Measurements from ENCODE around the gene POLD2. TPM values are rescaled to one million over a fixed set of nuclear protein-coding genes. Genes with fewer than 3 reads are reported as not detected.
"Not testable (repeated sequence)": the region's sequence is repeated elsewhere in the genome, so short reads cannot be mapped to it uniquely, and the experiment has no call there.

POLD2 gene
- polyA plus RNA-seq, 3 donors from 2014 or later: 39.8 to 65.7 (median 48.4) TPM

DNA sequence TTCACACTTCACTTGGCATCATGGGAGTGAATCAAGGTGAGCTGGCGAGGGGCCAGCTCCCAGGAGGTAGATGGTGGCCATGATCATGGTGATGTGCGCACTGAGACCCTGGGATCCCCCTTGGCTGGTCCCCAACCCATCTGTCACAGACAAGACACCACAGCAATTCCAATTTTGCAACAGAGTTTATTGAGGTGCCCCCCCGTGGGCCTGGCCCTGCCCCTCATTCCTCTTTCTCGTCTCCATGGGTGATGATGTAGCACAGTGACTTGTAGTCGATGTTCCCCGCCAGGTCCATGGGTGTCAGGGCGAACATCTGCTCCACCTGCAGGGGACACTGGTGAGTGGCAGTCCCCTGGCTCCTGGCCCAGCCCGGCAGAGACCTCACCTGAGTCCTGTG is 15.3 kb upstream of the POLD2 start:
- peaks cover 3 to 6% (median 6%) of the 10 kb centered on the region in 3 donors for H3K27me3 Mint-ChIP-seq (ENCODE audit: low read depth in 3 of 3)
- no peaks in the 10 kb centered on the region for H3K4me1 Mint-ChIP-seq
- no peak overlapping the region for H3K27ac Mint-ChIP-seq
- no peak overlapping the region for H3K4me3 Mint-ChIP-seq
- DNase-seq: no peak
- H3K36me3 Mint-ChIP-seq: no peaks in the 10 kb centered on the region
- no peaks in the 10 kb centered on the region for H3K9me3 Mint-ChIP-seq

DNA sequence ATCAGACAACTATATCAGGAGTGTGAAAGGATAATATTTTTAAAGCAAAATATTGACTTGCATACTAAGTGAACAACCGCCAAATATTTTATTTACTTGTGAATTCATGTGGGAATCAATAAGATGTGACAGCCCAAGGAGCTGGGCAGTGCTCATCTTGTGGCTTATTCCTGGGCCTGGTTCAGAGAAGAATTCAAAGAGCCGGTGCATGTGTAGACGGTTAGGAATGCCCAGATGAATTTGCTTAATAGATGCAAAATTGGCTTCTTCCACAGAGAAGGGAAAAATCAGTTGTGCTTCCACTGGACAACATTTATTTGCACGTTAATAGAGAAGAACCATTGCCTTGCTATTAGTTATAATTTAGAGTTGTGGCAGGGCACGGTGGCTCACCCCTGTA is 13.4 kb upstream of the POLD2 start:
- H3K27ac Mint-ChIP-seq: no peak overlapping the region
- H3K27me3 Mint-ChIP-seq (ENCODE audit: low read depth in 3 of 3): peaks cover 1 to 7% (median 6%) of the 10 kb centered on the region in 3 donors
- no peaks in the 10 kb centered on the region for H3K9me3 Mint-ChIP-seq
- H3K4me3 Mint-ChIP-seq: no peak overlapping the region
- DNase-seq: no peak
- H3K4me1 Mint-ChIP-seq: no peaks in the 10 kb centered on the region
- H3K36me3 Mint-ChIP-seq: no peaks in the 10 kb centered on the region

GRCh38 chr7:44134943-44135628 is 11.7 kb upstream of the POLD2 start:
- no peak overlapping the region for H3K27ac Mint-ChIP-seq
- H3K9me3 Mint-ChIP-seq: no peaks in the 10 kb centered on the region
- no peak overlapping the region for H3K4me3 Mint-ChIP-seq
- no peaks in the 10 kb centered on the region for H3K36me3 Mint-ChIP-seq
- DNase-seq: no peak
- H3K27me3 Mint-ChIP-seq (ENCODE audit: low read depth in 3 of 3): peaks cover 1 to 6% (median 6%) of the 10 kb centered on the region in 3 donors
- no peaks in the 10 kb centered on the region for H3K4me1 Mint-ChIP-seq

GRCh38 chr7:44133295-44133694 is 9.9 kb upstream of the POLD2 start:
- Mint-ChIP-seq H3K27ac (no peak overlapping the region), H3K4me1 (no peaks in the 10 kb centered on the region), H3K9me3 (no peaks in the 10 kb centered on the region), H3K4me3 (no peak overlapping the region), H3K36me3 (no peaks in the 10 kb centered on the region), H3K27me3 (ENCODE audit: low read depth in 3 of 3) (peaks cover 1 to 6% (median 2%) of the 10 kb centered on the region in 3 donors)
- no peak for DNase-seq

DNA sequence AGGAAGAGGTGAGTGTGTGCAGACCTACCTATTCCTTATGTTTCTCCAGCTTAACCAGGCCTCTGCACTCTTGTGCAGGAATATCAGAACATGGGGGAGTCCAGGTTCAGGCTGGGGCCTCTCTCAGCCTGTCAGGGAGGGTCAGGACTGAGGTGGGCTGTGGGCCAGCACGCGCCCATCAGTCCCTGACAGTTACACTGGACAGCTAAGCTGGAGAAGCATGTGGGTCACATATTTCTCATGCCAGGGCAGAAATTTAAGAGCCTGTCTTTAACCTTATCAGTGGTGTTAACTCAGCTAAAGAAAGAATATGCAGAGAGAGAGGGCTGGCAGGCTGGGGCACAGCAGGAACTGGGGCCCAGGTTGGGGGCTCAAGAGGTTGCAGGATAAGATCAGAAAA is 8.7 kb upstream of the POLD2 start:
- Mint-ChIP-seq H3K27ac (no peak overlapping the region), H3K9me3 (no peaks in the 10 kb centered on the region), H3K36me3 (peaks cover 0 to 7% (median 0%) of the 10 kb centered on the region in 3 donors), H3K4me3 (no peak overlapping the region), H3K27me3 (ENCODE audit: low read depth in 3 of 3) (peaks cover 0 to 9% (median 0%) of the 10 kb centered on the region in 3 donors), H3K4me1 (no peaks in the 10 kb centered on the region)
- DNase-seq: no peak

DNA sequence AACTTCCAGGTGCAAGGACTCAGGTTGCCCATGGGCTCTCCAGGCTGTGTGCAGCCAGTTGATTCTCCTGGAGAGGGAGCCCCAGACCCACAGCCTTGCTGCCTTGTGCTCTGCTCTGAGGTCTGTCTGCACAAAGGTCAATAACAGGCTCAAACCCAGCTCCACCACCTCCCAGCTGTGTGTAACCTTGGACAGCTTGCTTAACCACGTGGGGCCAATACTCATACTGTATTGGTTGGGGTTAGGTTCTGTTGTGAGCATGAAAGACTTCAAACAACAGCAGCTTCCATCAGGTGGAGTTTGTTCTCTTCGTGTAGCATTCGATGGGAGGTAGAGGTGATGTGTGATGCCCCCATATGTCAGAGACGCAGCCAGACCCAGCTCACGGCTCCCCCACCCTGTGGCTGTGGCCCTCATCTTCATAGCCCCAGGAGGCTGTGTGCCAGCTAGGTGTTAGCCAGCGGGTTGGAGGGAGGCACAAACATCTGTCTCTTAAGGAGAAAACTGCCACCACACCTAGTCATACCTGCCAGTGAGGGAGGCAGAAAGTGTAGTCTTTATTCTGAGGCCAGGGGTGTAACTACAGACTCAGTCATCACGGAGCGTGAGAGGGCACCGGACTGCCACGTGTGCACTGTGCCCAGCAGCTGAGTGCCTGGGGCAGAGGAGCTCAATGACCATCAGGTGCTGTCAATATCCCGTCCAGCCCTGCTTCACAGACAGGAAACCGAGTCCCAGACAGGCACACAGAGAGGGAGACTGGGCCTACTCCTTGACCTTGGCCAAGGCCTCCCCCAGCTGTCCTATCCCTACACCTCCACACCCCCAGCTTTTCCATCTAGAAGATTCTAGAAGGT is 8.1 kb upstream of the POLD2 start:
- Mint-ChIP-seq H3K27ac (no peak overlapping the region), H3K9me3 (no peaks in the 10 kb centered on the region), H3K4me1 (no peaks in the 10 kb centered on the region), H3K36me3 (peaks cover 0 to 7% (median 0%) of the 10 kb centered on the region in 3 donors), H3K4me3 (no peak overlapping the region), H3K27me3 (ENCODE audit: low read depth in 3 of 3) (peaks cover 0 to 9% (median 0%) of the 10 kb centered on the region in 3 donors)
- no peak for DNase-seq

DNA sequence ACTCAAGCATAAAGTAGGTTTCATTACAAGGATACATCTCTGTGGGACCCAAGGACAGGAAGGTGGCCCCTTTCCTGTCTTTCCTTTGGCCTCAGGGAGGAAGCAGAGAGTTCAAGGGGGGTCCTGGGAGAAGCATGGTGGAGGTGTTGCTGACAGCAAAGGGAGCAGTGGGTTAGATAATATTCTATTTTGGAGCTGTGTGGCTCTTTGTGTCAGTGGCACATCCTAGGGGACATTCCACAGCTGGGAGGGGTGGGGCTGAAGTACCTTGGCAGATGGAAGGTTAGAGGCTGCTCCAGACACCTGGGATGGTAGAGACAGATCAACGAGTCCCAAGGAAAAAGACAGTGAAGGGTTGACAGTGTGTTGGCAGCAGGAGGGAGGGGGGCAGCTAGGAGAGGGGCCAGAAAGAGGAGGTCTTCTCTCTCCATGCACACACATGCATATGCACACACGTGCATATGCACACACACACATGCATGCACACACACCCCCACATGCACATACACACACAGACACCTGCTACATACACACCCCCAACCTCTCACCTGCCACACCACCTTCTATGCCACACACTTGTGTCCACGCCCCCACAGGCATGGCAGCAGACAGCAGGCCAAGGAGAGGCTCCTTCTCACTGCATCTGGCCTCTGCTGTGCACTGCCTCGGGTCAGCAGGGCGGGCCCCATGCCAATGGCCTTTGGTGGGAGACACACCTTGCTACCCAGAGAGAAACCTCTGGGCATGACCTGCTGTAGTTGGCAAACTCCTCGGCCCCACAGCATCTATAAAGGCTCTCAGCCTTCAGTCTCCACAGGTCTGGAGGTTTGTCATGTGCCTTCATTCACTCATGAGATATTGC is 5.6 kb upstream of the POLD2 start:
- Mint-ChIP-seq H3K4me1 (peaks cover 0 to 3% of the 10 kb centered on the region in 2 donors), H3K4me3 (no peak overlapping the region), H3K27me3 (ENCODE audit: low read depth in 3 of 3) (peaks cover 4 to 9% (median 4%) of the 10 kb centered on the region in 3 donors), H3K36me3 (peaks cover 0 to 7% (median 0%) of the 10 kb centered on the region in 3 donors), H3K9me3 (peaks cover 0 to 3% (median 0%) of the 10 kb centered on the region in 6 donors), H3K27ac (no peak overlapping the region)
- no peak for DNase-seq

- Mint-ChIP-seq H3K4me3 (no peak overlapping the region), H3K9me3 (peaks cover 0 to 3% (median 0%) of the 10 kb centered on the region in 6 donors), H3K36me3 (peaks cover 0 to 7% (median 0%) of the 10 kb centered on the region in 3 donors), H3K27ac (peak overlapping the region in 1 of 6 donors; percentile 0), H3K27me3 (ENCODE audit: low read depth in 3 of 3) (peaks cover 7 to 15% (median 9%) of the 10 kb centered on the region in 3 donors), H3K4me1 (peaks cover 10 to 14% of the 10 kb centered on the region in 2 donors)
- DNase-seq: no peak
These were observed 3.8 kb upstream of the POLD2 start for GRCh38 chr7:44127161-44127560.

- not testable (repeated sequence) for DNase-seq, H3K27ac Mint-ChIP-seq, H3K9me3 Mint-ChIP-seq, H3K36me3 Mint-ChIP-seq
- Mint-ChIP-seq H3K4me1 (peaks cover 11 to 14% of the 10 kb centered on the region in 2 donors), H3K27me3 (ENCODE audit: low read depth in 3 of 3) (peaks cover 7 to 13% (median 9%) of the 10 kb centered on the region in 3 donors), H3K4me3 (peak overlapping the region in 1 of 5 donors; percentile 5)
These were observed 3.2 kb upstream of the POLD2 start for GRCh38 chr7:44126574-44126973.

DNA sequence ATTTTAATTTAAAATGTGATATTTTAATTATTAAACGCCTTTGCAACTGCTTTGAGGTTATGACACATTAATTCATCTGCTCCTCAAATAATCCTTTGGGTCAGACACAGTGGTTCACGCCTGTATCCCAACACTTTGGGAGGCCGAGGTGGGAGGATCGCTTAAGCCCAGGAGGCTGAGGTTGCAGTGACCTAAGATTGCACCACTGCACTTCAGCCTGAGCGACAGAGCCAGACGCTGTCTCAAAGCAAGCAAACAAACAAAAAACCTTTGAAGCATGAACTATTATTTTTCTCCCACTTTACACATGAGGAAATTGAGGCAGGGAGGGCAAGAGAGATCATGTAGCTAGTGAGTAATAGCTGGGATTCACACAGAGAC is 1.5 kb upstream of the POLD2 start:
- Mint-ChIP-seq H3K9me3 (peaks cover 0 to 3% (median 0%) of the 10 kb centered on the region in 6 donors), H3K4me1 (peaks cover 11 to 17% of the 10 kb centered on the region in 2 donors), H3K27me3 (ENCODE audit: low read depth in 3 of 3) (peaks cover 7 to 15% (median 9%) of the 10 kb centered on the region in 3 donors), H3K27ac (peak overlapping the region in 5 of 6 donors; percentile 31 to 89 (median 82)), H3K4me3 (peak overlapping the region; percentile 47 to 91 (median 66)), H3K36me3 (peaks cover 2 to 16% (median 4%) of the 10 kb centered on the region in 3 donors)
- no peak for DNase-seq

GRCh38 chr7:44122529-44122928 is 819 bp downstream of the POLD2 start:
- peaks cover 0 to 4% (median 0%) of the 10 kb centered on the region in 6 donors for H3K9me3 Mint-ChIP-seq
- DNase-seq: no peak
- peaks cover 4 to 14% (median 6%) of the 10 kb centered on the region in 3 donors for H3K36me3 Mint-ChIP-seq
- H3K4me3 Mint-ChIP-seq: peak overlapping the region; percentile 79 to 92 (median 91)
- H3K27me3 Mint-ChIP-seq (ENCODE audit: low read depth in 3 of 3): peaks cover 7 to 12% (median 9%) of the 10 kb centered on the region in 3 donors
- peak overlapping the region; percentile 68 to 93 (median 80) for H3K27ac Mint-ChIP-seq
- H3K4me1 Mint-ChIP-seq: peaks cover 11 to 19% of the 10 kb centered on the region in 2 donors

GRCh38 chr7:44121761-44122420 is 1.5 kb downstream of the POLD2 start:
- H3K36me3 Mint-ChIP-seq: peaks cover 4 to 10% (median 6%) of the 10 kb centered on the region in 3 donors
- H3K27ac Mint-ChIP-seq: peak overlapping the region in 2 of 6 donors; percentile 82 to 90
- H3K4me1 Mint-ChIP-seq: peaks cover 11 to 19% of the 10 kb centered on the region in 2 donors
- no peak for DNase-seq
- peaks cover 7 to 12% (median 9%) of the 10 kb centered on the region in 3 donors for H3K27me3 Mint-ChIP-seq (ENCODE audit: low read depth in 3 of 3)
- H3K4me3 Mint-ChIP-seq: peak overlapping the region in 3 of 5 donors; percentile 6 to 79 (median 7)
- peaks cover 0 to 4% (median 0%) of the 10 kb centered on the region in 6 donors for H3K9me3 Mint-ChIP-seq

DNA sequence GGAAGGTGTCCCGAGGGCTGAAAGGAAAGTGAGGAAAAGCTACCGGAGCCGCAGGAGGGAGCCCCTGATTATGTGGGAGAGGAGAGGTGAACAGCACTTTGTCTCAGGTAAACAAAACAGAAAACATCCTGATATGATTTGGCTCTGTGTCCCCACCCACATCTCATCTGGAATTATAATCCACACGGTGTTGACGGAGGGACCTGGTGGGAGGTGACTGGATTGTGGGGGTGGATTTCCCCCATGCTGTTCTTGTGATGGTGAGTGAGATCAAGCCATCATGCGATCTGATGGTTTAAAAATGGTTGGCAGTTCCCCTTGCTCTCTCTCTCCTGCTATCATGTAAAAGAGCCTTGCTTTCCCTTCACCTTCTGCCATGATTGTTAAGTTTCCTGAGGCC is 3.0 kb downstream of the POLD2 start:
- peaks cover 7 to 11% (median 9%) of the 10 kb centered on the region in 3 donors for H3K27me3 Mint-ChIP-seq (ENCODE audit: low read depth in 3 of 3)
- no peak overlapping the region for H3K4me3 Mint-ChIP-seq
- no peak for DNase-seq
- H3K36me3 Mint-ChIP-seq: peaks cover 4 to 10% (median 6%) of the 10 kb centered on the region in 3 donors
- H3K27ac Mint-ChIP-seq: no peak overlapping the region
- peaks cover 0 to 4% (median 0%) of the 10 kb centered on the region in 6 donors for H3K9me3 Mint-ChIP-seq
- peaks cover 11 to 19% of the 10 kb centered on the region in 2 donors for H3K4me1 Mint-ChIP-seq

Measured in immature natural killer cell (primary cell).